ENCODE results near the gene ATP2B2. TPM values are rescaled to one million over a fixed set of nuclear protein-coding genes. Genes with fewer than 3 reads are reported as not detected.

ATP2B2 gene
- total RNA-seq, 1 donor from 2014 or later, result 0.42 TPM

DNA sequence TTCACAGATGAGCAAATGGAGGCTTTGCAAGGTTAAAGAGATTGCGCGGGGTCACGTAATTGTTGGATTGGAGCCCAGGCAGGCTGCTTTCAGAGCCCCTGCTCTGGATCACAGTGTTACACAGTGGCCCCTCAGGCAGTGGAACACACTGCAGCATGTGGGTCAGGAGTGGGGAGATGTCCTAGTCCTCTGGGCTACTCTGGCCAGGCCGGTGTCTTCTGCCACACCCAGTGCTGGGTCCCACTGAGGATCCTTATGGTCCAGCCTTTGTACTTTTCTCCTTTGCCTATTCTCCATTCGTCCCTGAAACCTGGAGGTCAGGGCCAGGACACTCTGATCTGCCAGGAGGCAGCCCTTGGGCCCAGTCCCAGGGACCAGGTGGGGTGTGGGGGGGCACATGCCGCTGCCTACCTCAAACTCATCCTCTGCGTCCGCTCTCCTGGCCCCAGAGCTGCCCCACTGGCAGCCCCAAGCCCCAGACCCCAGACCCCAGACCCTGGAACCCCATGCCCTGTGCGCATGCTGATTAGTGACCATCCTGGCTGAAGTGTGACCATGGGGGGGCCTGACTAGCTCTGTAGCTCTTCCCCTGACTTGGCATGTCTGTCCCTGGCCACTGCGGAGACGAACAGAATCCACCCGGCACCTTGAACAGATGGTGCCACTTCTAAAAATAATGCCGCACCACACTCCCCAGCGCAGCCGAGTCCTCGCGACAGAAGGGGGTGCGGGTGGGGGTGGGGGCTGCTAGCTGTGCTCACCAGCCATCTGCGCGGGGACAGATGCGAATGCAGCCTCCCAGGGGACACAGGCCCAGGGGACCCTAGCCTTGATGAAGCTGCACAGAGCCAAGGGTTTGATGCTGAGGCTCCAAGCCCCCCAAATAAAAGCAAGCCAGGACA is 41.6 kb downstream of the ATP2B2 start:
- H3K4me1 Mint-ChIP-seq, result no peaks in the 10 kb centered on the region
- H3K27me3 Mint-ChIP-seq (ENCODE audit: low read depth), result peaks cover 33% of the 10 kb centered on the region
- no peaks in the 10 kb centered on the region for H3K9me3 Mint-ChIP-seq
- no peak overlapping the region for H3K4me3 Mint-ChIP-seq
- H3K36me3 Mint-ChIP-seq (ENCODE audit: low read depth), result no peaks in the 10 kb centered on the region
- DNase-seq (ENCODE audit: low read depth, low spot score), result no peak
- TF ChIP-seq, protein P1, sequence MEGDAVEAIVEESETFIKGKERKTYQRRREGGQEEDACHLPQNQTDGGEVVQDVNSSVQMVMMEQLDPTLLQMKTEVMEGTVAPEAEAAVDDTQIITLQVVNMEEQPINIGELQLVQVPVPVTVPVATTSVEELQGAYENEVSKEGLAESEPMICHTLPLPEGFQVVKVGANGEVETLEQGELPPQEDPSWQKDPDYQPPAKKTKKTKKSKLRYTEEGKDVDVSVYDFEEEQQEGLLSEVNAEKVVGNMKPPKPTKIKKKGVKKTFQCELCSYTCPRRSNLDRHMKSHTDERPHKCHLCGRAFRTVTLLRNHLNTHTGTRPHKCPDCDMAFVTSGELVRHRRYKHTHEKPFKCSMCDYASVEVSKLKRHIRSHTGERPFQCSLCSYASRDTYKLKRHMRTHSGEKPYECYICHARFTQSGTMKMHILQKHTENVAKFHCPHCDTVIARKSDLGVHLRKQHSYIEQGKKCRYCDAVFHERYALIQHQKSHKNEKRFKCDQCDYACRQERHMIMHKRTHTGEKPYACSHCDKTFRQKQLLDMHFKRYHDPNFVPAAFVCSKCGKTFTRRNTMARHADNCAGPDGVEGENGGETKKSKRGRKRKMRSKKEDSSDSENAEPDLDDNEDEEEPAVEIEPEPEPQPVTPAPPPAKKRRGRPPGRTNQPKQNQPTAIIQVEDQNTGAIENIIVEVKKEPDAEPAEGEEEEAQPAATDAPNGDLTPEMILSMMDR (conservative IDR thresholded peaks at IDR 0.05), result no peak
- no peak overlapping the region for H3K27ac Mint-ChIP-seq (ENCODE audit: unreplicated experiment)

DNA sequence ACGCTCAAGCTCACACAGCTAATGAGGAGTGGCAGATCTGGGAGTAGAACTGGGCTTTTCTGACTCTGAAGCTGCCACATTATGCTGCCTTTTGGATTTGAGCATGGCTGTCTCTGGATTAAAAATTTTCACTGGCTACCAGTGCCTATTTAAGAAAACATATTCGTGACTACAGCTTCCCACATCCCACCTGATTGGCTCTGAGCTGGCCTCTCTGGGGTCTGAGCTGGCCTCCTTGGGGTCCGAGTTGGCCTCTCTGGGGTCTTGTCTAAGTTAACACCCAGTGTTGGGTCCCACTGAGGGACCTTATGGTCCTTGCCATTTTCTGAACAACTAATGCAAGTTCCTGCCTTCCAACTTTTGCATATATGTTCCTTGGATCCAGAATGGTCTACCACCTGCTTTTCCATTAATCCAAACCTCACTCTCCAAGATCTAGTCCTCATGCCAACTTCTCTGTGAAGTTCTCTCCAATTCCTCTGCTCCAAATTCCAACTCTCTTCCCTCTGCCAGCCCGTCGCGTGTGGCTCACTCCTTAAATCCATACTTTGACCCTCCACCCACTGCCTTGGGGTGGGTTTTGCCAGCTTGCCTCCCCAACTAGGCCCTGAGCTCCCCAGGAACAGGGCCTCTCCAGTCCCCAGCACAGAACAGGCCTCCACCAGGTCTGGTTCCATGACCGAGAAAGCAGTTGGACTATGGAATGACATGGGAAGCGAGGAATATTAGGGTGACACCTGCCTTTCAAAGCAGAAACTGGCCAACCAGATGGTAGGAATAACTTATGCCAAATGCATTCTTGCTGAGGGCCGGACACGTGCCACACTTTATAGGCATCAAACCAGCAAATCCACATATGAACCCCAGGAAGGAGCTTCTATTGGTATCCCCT is 42.5 kb downstream of the ATP2B2 start:
- no peaks in the 10 kb centered on the region for H3K4me1 Mint-ChIP-seq
- H3K9me3 Mint-ChIP-seq, result no peaks in the 10 kb centered on the region
- TF ChIP-seq, protein P1 (conservative IDR thresholded peaks at IDR 0.05), result no peak
- no peaks in the 10 kb centered on the region for H3K36me3 Mint-ChIP-seq (ENCODE audit: low read depth)
- H3K27me3 Mint-ChIP-seq (ENCODE audit: low read depth), result peaks cover 39% of the 10 kb centered on the region
- H3K4me3 Mint-ChIP-seq, result no peak overlapping the region
- no peak for DNase-seq (ENCODE audit: low read depth, low spot score)
- H3K27ac Mint-ChIP-seq (ENCODE audit: unreplicated experiment), result no peak overlapping the region

DNA sequence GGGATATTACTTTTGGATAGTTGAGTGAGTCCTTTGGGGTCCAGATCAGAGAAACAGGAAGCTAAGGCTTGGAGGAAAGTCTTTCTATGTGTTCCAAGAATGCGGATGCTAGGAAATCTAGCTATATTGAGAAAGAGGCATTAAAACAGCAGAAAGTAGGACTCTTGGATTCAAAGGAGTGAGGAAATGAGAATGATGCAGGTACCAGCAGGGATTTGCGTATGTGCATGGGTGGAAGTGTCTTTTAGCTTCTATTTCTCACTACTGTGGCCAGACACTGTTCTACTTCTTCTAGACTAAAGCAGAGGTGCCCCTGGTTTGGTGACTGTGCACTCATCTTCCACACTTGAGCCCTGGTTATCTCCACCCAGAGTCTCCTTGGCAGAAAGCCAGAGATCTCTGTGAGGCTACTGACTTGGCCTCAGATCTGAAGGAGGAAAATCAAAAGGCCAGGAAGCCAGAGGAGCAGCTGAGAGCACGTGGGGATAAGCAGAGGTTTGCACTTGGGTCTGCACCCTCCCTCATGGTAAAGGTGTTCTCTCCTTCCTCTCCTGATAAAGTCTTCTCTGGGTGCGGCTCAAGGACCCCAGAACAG is 44.3 kb downstream of the ATP2B2 start:
- H3K27ac Mint-ChIP-seq (ENCODE audit: unreplicated experiment), result no peak overlapping the region
- no peak for DNase-seq (ENCODE audit: low read depth, low spot score)
- no peak overlapping the region for H3K4me3 Mint-ChIP-seq
- H3K36me3 Mint-ChIP-seq (ENCODE audit: low read depth), result no peaks in the 10 kb centered on the region
- TF ChIP-seq, protein P1 (conservative IDR thresholded peaks at IDR 0.05), result no peak
- no peaks in the 10 kb centered on the region for H3K9me3 Mint-ChIP-seq
- peaks cover 56% of the 10 kb centered on the region for H3K27me3 Mint-ChIP-seq (ENCODE audit: low read depth)
- H3K4me1 Mint-ChIP-seq, result no peaks in the 10 kb centered on the region

DNA sequence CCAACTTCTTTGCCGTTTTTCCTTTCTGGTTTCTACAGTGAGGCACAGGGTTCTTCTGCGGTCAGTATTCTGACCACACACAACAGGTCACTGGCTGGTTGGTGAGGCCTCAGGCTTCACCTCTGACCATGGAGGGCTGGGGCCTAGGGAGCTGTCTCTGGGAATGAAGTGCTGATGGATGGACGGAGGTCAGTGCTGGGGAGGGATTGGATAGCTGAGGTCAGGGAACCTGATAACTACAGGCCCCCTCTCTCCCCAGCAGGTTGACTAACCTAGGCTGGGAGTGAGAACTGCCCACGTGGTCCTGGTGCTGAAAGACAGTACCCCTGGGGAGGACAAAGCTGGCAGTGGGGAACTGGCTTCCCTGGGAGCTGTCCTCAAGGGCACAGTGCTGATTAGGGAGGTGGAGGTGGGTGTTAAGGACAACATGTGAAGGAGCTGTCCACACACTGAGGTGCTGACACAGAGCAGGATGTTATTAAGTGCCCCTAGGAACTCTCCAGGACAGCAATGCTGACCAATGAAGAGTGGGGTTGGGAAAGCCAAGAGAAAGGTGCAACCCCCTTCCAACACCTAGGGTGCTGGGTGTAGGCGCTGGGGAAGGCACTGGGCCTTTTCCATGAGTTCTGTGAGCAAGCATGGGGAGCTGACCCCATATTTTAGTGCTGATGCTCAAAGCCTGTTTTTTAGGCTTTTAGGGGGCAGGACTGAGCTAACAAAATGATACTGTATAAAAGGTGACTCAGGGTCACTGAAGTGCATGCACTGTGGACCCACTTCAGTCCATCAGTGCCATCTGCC is 45.2 kb downstream of the ATP2B2 start:
- no peaks in the 10 kb centered on the region for H3K36me3 Mint-ChIP-seq (ENCODE audit: low read depth)
- no peak overlapping the region for H3K27ac Mint-ChIP-seq (ENCODE audit: unreplicated experiment)
- H3K4me1 Mint-ChIP-seq, result no peaks in the 10 kb centered on the region
- H3K9me3 Mint-ChIP-seq, result no peaks in the 10 kb centered on the region
- H3K4me3 Mint-ChIP-seq, result no peak overlapping the region
- H3K27me3 Mint-ChIP-seq (ENCODE audit: low read depth), result peaks cover 60% of the 10 kb centered on the region
- DNase-seq (ENCODE audit: low read depth, low spot score), result peak; percentile 65
- TF ChIP-seq, protein P1 (conservative IDR thresholded peaks at IDR 0.05), result no peak

DNA sequence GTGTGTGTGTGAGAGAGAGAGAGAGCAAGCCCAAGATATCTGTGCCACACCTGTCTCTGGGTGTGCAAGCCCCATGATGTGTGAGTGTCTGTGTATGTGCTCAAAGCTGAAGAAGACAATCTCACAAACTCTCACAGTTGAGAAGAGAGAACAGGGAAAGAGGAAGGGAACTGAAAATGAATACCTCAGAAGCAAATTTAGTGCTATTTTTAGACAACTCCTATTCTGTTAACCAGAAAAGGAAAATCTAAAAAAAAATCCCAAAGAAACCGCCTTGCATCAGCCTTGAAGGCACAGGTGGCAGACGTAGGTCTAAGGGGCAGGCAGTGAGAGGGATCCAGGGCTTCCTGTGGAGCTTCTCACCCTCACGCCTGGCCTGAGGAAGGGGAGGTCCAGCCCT is 47.8 kb downstream of the ATP2B2 start:
- Mint-ChIP-seq H3K4me3 (no peak overlapping the region), H3K4me1 (no peaks in the 10 kb centered on the region), H3K27ac (ENCODE audit: unreplicated experiment) (no peak overlapping the region), H3K9me3 (no peaks in the 10 kb centered on the region), H3K36me3 (ENCODE audit: low read depth) (no peaks in the 10 kb centered on the region), H3K27me3 (ENCODE audit: low read depth) (peaks cover 76% of the 10 kb centered on the region)
- TF ChIP-seq, protein P1 (conservative IDR thresholded peaks at IDR 0.05), result no peak
- no peak for DNase-seq (ENCODE audit: low read depth, low spot score)

Data from neural crest cell (in vitro differentiated cells).